Activated CD4-positive, alpha-beta T cell treated with anti-CD3 and anti-CD28 coated beads, Interleukin-10, Interleukin-2, amounts not matched to agents 100 ng/mL and 50 ng/mL, durations not matched to agents 16 hours and 8 hours (primary cell): ENCODE data around the gene SLC2A9.

Source experiments
- DNase-seq: peaks from one replicate; pipeline ENCODE4 v3.0.0-alpha.2; 2020

SLC2A9 gene

GRCh38 chr4:9880406-9881197 lies 140.7 kb downstream of the SLC2A9 start:
- DNase-seq, result no peak

GRCh38 chr4:9877123-9877522 lies 144.2 kb downstream of the SLC2A9 start:
- DNase-seq, result no peak

- peak; percentile 5 for DNase-seq
Observed at GRCh38 chr4:9875516-9875915, 145.8 kb downstream of the SLC2A9 start.

- no peak for DNase-seq
Observed at GRCh38 chr4:9874385-9874784, 146.9 kb downstream of the SLC2A9 start.

- no peak for DNase-seq
Observed at GRCh38 chr4:9870165-9870790, 151.0 kb downstream of the SLC2A9 start.

GRCh38 chr4:9867751-9868425 lies 153.4 kb downstream of the SLC2A9 start:
- no peak for DNase-seq

- no peak for DNase-seq
Observed at GRCh38 chr4:9866931-9867330, 154.4 kb downstream of the SLC2A9 start.

- DNase-seq, result no peak
Observed at GRCh38 chr4:9861561-9861960, 159.7 kb downstream of the SLC2A9 start.

GRCh38 chr4:9859810-9860209 lies 161.5 kb downstream of the SLC2A9 start:
- no peak for DNase-seq

GRCh38 chr4:9849538-9849920 lies 171.8 kb downstream of the SLC2A9 start:
- no peak for DNase-seq

- no peak for DNase-seq
Observed at GRCh38 chr4:9847968-9848748, 173.1 kb downstream of the SLC2A9 start.

GRCh38 chr4:9845791-9846493 lies 175.4 kb downstream of the SLC2A9 start:
- no peak for DNase-seq

- no peak for DNase-seq
Observed at GRCh38 chr4:9841072-9841471, 180.2 kb downstream of the SLC2A9 start.

- no peak for DNase-seq
Observed at GRCh38 chr4:9835430-9835829, 185.9 kb downstream of the SLC2A9 start.

GRCh38 chr4:9833421-9833820 lies 187.9 kb downstream of the SLC2A9 start:
- DNase-seq, result no peak

GRCh38 chr4:9832640-9833039 lies 188.7 kb downstream of the SLC2A9 start:
- no peak for DNase-seq

GRCh38 chr4:9826551-9826950 lies 194.7 kb downstream of the SLC2A9 start:
- no peak for DNase-seq

- peak; percentile 80 for DNase-seq
Observed at GRCh38 chr4:9825049-9825448, 196.2 kb downstream of the SLC2A9 start.

- no peak for DNase-seq
Observed at GRCh38 chr4:9820343-9820742, 201.0 kb downstream of the SLC2A9 start.

GRCh38 chr4:9816285-9816684 lies 205.0 kb downstream of the SLC2A9 start:
- DNase-seq, result peak; percentile 1

- DNase-seq, result peak; percentile 59
Observed at GRCh38 chr4:9812501-9813340, 208.6 kb downstream of the SLC2A9 start.

- no peak for DNase-seq
Observed at GRCh38 chr4:9811806-9812205, 209.5 kb downstream of the SLC2A9 start.
